Smooth muscle cell (in vitro differentiated cells): ENCODE measurements around the gene AGAP1. TPM values are rescaled to one million over a fixed set of nuclear protein-coding genes. Genes with fewer than 3 reads are reported as not detected.

Source experiments
- DNase-seq: peaks from one replicate; lab custom pipeline; 2025; ENCODE audit not compliant: unreplicated experiment; lab: John Stamatoyannopoulos, UW
- H2AFZ ChIP-seq: fragments of 200-600 bp; sonication (generic); 2 replicates; pipeline ENCODE4 v1.6.0; 2016; ENCODE audit warnings: antibody characterized with exemption, low read depth, mild to moderate bottlenecking
- H3F3A ChIP-seq: fragments of 200-600 bp; sonication (generic); 2 replicates; pipeline ENCODE4 v1.6.0; 2017; ENCODE audit warnings: antibody characterized with exemption, low read depth
- H3K27ac ChIP-seq: fragments of 200-600 bp; sonication (generic); 2 replicates; pipeline ENCODE4 v1.5.1; 2016; ENCODE audit warnings: low read depth, mild to moderate bottlenecking
- H3K27me3 ChIP-seq: fragments of 200-600 bp; sonication (generic); 2 replicates; pipeline ENCODE4 v1.6.1; 2016; ENCODE audit warnings: low read depth, mild to moderate bottlenecking
- H3K36me3 ChIP-seq: fragments of 200-600 bp; sonication (generic); 2 replicates; pipeline ENCODE4 v1.5.1; 2016; ENCODE audit warnings: low read depth
- H3K4me1 ChIP-seq: fragments of 200-600 bp; sonication (generic); 2 replicates; pipeline ENCODE4 v1.5.1; 2016; ENCODE audit warnings: low read depth
- H3K4me2 ChIP-seq: fragments of 200-600 bp; sonication (generic); 2 replicates; pipeline ENCODE4 v1.6.0; 2016; ENCODE audit warnings: mild to moderate bottlenecking
- H3K4me3 ChIP-seq: fragments of 200-600 bp; sonication (generic); 2 replicates; pipeline ENCODE4 v1.5.1; 2016; ENCODE audit warnings: mild to moderate bottlenecking
- H3K79me2 ChIP-seq: fragments of 200-600 bp; sonication (generic); 2 replicates; pipeline ENCODE4 v1.6.0; 2016; ENCODE audit warnings: low read depth, mild to moderate bottlenecking
- H3K9ac ChIP-seq: fragments of 200-600 bp; sonication (generic); 2 replicates; pipeline ENCODE4 v1.6.0; 2016; ENCODE audit warnings: low read depth
- H3K9me3 ChIP-seq: fragments of 200-600 bp; sonication (generic); replicated peaks from 2 replicates; pipeline ENCODE4 v1.5.1; 2016; ENCODE audit warnings: low read depth
- H4K20me1 ChIP-seq: fragments of 200-600 bp; sonication (generic); 2 replicates; pipeline ENCODE4 v1.6.0; 2016; ENCODE audit warnings: low read depth
- WGBS: methylation state at CpG from one replicate; pipeline ENCODE4 v1.1.7; 2016; ENCODE audit warnings: low lambda C conversion rate; 5-methylcytosine and 5-hydroxymethylcytosine counted together
- polyA plus RNA-seq: library from polyadenylated mRNA; unstranded; fragments of >200 nt; fragmentation: Nextera tagmentation; extraction: Ambion mirVana; gene quantifications from 2 replicates; pipeline ENCODE4 v1.2.1, GENCODE V29; 2016
- total RNA-seq: library from RNA; depleted of rRNA; stranded (reverse); fragments of >200 nt; gene quantifications from 2 replicates; pipeline ENCODE4 v1.2.3, GENCODE V29; 2014
- TF ChIP-seq, protein P1 (sequence below): fragments of 200-600 bp; sonication (generic); IDR thresholded peaks from 2 replicates; pipeline ENCODE4 v1.5.1; 2017; ENCODE audit warnings: borderline replicate concordance, mild to moderate bottlenecking, antibody characterized with exemption; ENCODE audit not compliant: insufficient read depth, poor library complexity, severe bottlenecking

The AGAP1 gene
- total and polyA plus RNA-seq, 2 experiments from 2014 or later = 3.9 to 9.8 TPM

GRCh38 chr2:236161082-236161462 lies 667.2 kb downstream of the AGAP1 start:
- H3K4me2 ChIP-seq = no peak overlapping the region
- no peak overlapping the region for H3K27ac ChIP-seq
- H3K4me1 ChIP-seq = peaks cover 24% of the 10 kb centered on the region
- no peaks in the 10 kb centered on the region for H4K20me1 ChIP-seq
- H3K36me3 ChIP-seq = no peaks in the 10 kb centered on the region
- no peak overlapping the region for H2AFZ ChIP-seq
- H3K4me3 ChIP-seq = no peak overlapping the region
- peaks cover 97% of the 10 kb centered on the region for H3K27me3 ChIP-seq
- no peaks in the 10 kb centered on the region for H3F3A ChIP-seq
- TF ChIP-seq, protein P1, sequence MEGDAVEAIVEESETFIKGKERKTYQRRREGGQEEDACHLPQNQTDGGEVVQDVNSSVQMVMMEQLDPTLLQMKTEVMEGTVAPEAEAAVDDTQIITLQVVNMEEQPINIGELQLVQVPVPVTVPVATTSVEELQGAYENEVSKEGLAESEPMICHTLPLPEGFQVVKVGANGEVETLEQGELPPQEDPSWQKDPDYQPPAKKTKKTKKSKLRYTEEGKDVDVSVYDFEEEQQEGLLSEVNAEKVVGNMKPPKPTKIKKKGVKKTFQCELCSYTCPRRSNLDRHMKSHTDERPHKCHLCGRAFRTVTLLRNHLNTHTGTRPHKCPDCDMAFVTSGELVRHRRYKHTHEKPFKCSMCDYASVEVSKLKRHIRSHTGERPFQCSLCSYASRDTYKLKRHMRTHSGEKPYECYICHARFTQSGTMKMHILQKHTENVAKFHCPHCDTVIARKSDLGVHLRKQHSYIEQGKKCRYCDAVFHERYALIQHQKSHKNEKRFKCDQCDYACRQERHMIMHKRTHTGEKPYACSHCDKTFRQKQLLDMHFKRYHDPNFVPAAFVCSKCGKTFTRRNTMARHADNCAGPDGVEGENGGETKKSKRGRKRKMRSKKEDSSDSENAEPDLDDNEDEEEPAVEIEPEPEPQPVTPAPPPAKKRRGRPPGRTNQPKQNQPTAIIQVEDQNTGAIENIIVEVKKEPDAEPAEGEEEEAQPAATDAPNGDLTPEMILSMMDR = no peak
- WGBS = 60% methylated on average over 15 of the region's 15 CpGs
- no peaks in the 10 kb centered on the region for H3K9me3 ChIP-seq
- H3K9ac ChIP-seq = no peak overlapping the region
- DNase-seq = no peak
- no peaks in the 10 kb centered on the region for H3K79me2 ChIP-seq

DNA sequence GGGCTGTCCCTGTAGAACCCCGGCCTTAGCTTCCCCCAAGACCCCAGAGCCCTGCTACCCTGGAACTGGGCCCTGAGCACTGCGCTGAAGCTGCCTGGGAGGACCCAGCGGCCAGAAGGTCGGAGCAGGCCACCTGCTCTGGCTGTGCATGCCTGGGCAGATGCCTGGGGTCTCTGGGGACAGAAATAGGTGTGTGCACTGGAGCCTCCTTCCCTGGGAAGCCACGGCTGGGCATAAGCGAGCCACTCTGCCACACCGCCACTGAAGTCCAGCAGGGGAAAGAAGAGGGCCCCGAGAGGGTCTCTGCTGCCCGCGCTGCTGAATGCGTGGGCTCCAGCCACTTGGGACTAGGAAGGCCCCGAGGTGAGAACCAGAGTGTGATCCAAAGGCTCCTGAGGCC lies 667.7 kb downstream of the AGAP1 start:
- Histone ChIP-seq H3K4me1 (peaks cover 25% of the 10 kb centered on the region), H3K9me3 (no peaks in the 10 kb centered on the region), H3K4me3 (no peak overlapping the region), H3K27ac (no peak overlapping the region), H3K36me3 (no peaks in the 10 kb centered on the region), H4K20me1 (no peaks in the 10 kb centered on the region), H3K4me2 (no peak overlapping the region), H3K27me3 (peaks cover 99% of the 10 kb centered on the region), H3K79me2 (no peaks in the 10 kb centered on the region), H2AFZ (no peak overlapping the region), H3K9ac (no peak overlapping the region), H3F3A (no peaks in the 10 kb centered on the region)
- no peak for DNase-seq
- WGBS = 89% methylated on average over 12 of the region's 12 CpGs
- TF ChIP-seq, protein P1 = no peak

- H3K27me3 ChIP-seq = peaks cover 100% of the 10 kb centered on the region
- H3K27ac ChIP-seq = no peak overlapping the region
- TF ChIP-seq, protein P1 = no peak
- H3K9ac ChIP-seq = no peak overlapping the region
- H3K4me2 ChIP-seq = no peak overlapping the region
- DNase-seq = no peak
- H2AFZ ChIP-seq = no peak overlapping the region
- H3K36me3 ChIP-seq = no peaks in the 10 kb centered on the region
- no peaks in the 10 kb centered on the region for H4K20me1 ChIP-seq
- H3F3A ChIP-seq = no peaks in the 10 kb centered on the region
- no peaks in the 10 kb centered on the region for H3K79me2 ChIP-seq
- H3K9me3 ChIP-seq = no peaks in the 10 kb centered on the region
- H3K4me3 ChIP-seq = no peak overlapping the region
- peaks cover 31% of the 10 kb centered on the region for H3K4me1 ChIP-seq
- WGBS = 55% methylated on average over 16 of the region's 16 CpGs
Measured at GRCh38 chr2:236162031-236162845, 668.4 kb downstream of the AGAP1 start.
